SK-N-SH treated with all-trans-retinoic acid at 6 μM for 48 hours (cell line): ENCODE data around the gene BCKDHB.

Experiments used
- ATAC-seq: fragments of 200-7000 bp; cut with Tn5 transposase; 3 replicates; pipeline ENCODE4 v1.9.1; 2020; ENCODE audit warnings: mild to moderate bottlenecking, moderate library complexity
- ARNTL ChIP-seq: fragments of 450-650 bp; formaldehyde crosslinking; IDR thresholded peaks from 2 replicates; pipeline ENCODE4 v1.5.0; 2020; ENCODE audit warnings: low read depth, mild to moderate bottlenecking, moderate library complexity, borderline replicate concordance
- CSDC2 ChIP-seq: fragments of 250-450 bp; sonication (Bioruptor Pico); IDR thresholded peaks from 2 replicates; pipeline ENCODE4 v1.5.0; 2020; ENCODE audit warnings: mild to moderate bottlenecking, moderate library complexity
- CSRNP3 ChIP-seq: fragments of 250-450 bp; sonication (Bioruptor Pico); IDR thresholded peaks from 2 replicates; pipeline ENCODE4 v1.5.1; 2021; ENCODE audit warnings: mild to moderate bottlenecking, moderate library complexity
- ESRRG ChIP-seq: fragments of 250-450 bp; sonication (Bioruptor Pico); IDR thresholded peaks from 2 replicates; pipeline ENCODE4 v1.6.1; 2021; ENCODE audit warnings: mild to moderate bottlenecking
- GLIS3 ChIP-seq: fragments of 250-450 bp; sonication (Bioruptor Pico); IDR thresholded peaks from 2 replicates; pipeline ENCODE4 v1.5.0; 2020; ENCODE audit warnings: mild to moderate bottlenecking, moderate library complexity
- ISL1 ChIP-seq: fragments of 250-450 bp; sonication (Bioruptor Pico); IDR thresholded peaks from 2 replicates; pipeline ENCODE4 v2.1.2; 2022; ENCODE audit warnings: mild to moderate bottlenecking, moderate library complexity
- OSR1 ChIP-seq: fragments of 250-450 bp; sonication (Bioruptor Pico); IDR thresholded peaks from 2 replicates; pipeline ENCODE4 v1.8.0; 2022; ENCODE audit warnings: moderate library complexity, mild to moderate bottlenecking, inconsistent platforms
- PATZ1 ChIP-seq: fragments of 250-450 bp; sonication (Bioruptor Pico); IDR thresholded peaks from 2 replicates; pipeline ENCODE4 v1.8.0; 2020; ENCODE audit warnings: mild to moderate bottlenecking, moderate library complexity, borderline replicate concordance
- POU6F1 ChIP-seq: fragments of 250-450 bp; sonication (Bioruptor Pico); IDR thresholded peaks from 2 replicates; pipeline ENCODE4 v1.8.0; 2021; ENCODE audit warnings: low read depth, mild to moderate bottlenecking, moderate library complexity, borderline replicate concordance
- PPARA ChIP-seq: fragments of 250-450 bp; sonication (Bioruptor Pico); IDR thresholded peaks from 2 replicates; pipeline ENCODE4 v1.5.0; 2020; ENCODE audit warnings: mild to moderate bottlenecking, borderline replicate concordance
- RARB ChIP-seq: fragments of 250-450 bp; sonication (Bioruptor Pico); IDR thresholded peaks from 2 replicates; pipeline ENCODE4 v1.8.0; 2021; ENCODE audit warnings: mild to moderate bottlenecking, moderate library complexity
- SNAI2 ChIP-seq: fragments of 250-450 bp; sonication (Bioruptor Pico); IDR thresholded peaks from 2 replicates; pipeline ENCODE4 v1.5.0; 2020; ENCODE audit warnings: mild to moderate bottlenecking, moderate library complexity
- TCF4 ChIP-seq: fragments of 250-450 bp; sonication (Bioruptor Pico); IDR thresholded peaks from 2 replicates; pipeline ENCODE4 v1.8.0; 2021; ENCODE audit warnings: mild to moderate bottlenecking, moderate library complexity, borderline replicate concordance
- TOX ChIP-seq: fragments of 250-450 bp; sonication (Bioruptor Pico); IDR thresholded peaks from 2 replicates; pipeline ENCODE4 v1.8.0; 2021; ENCODE audit warnings: mild to moderate bottlenecking, moderate library complexity, borderline replicate concordance
- ZC3H10 ChIP-seq: fragments of 250-450 bp; sonication (Bioruptor Pico); IDR thresholded peaks from 2 replicates; pipeline ENCODE4 v1.5.1; 2021; ENCODE audit warnings: mild to moderate bottlenecking, moderate library complexity
- ZFP3 ChIP-seq: fragments of 250-450 bp; sonication (Bioruptor Pico); IDR thresholded peaks from 2 replicates; pipeline ENCODE4 v1.5.0; 2020; ENCODE audit warnings: mild to moderate bottlenecking, moderate library complexity
- ZFP30 ChIP-seq: fragments of 450-650 bp; formaldehyde crosslinking; IDR thresholded peaks from 2 replicates; pipeline ENCODE4 v1.5.0; 2022; ENCODE audit warnings: mild to moderate bottlenecking, moderate library complexity
- ZNF565 ChIP-seq: fragments of 450-650 bp; formaldehyde crosslinking; conservative IDR thresholded peaks from 2 replicates; pipeline ENCODE4 v1.5.0; 2020; ENCODE audit warnings: low read depth, mild to moderate bottlenecking, moderate library complexity
- ZNF70 ChIP-seq: fragments of 450-650 bp; formaldehyde crosslinking; IDR thresholded peaks from 2 replicates; pipeline ENCODE4 v1.5.0; 2020; ENCODE audit warnings: mild to moderate bottlenecking, moderate library complexity
- ZNF8 ChIP-seq: fragments of 450-650 bp; formaldehyde crosslinking; IDR thresholded peaks from 2 replicates; pipeline ENCODE4 v1.5.0; 2020; ENCODE audit warnings: mild to moderate bottlenecking, moderate library complexity
- TF ChIP-seq, protein P1 (sequence below): fragments of 250-450 bp; sonication (Bioruptor Pico); IDR thresholded peaks from 2 replicates; pipeline ENCODE4 v1.5.1; 2020; ENCODE audit warnings: low read depth, mild to moderate bottlenecking, moderate library complexity
- TF ChIP-seq, protein P2 (sequence below): fragments of 250-450 bp; sonication (Bioruptor Pico); IDR thresholded peaks from 2 replicates; pipeline ENCODE4 v1.5.0; 2020; ENCODE audit warnings: mild to moderate bottlenecking, moderate library complexity

Gene BCKDHB

DNA sequence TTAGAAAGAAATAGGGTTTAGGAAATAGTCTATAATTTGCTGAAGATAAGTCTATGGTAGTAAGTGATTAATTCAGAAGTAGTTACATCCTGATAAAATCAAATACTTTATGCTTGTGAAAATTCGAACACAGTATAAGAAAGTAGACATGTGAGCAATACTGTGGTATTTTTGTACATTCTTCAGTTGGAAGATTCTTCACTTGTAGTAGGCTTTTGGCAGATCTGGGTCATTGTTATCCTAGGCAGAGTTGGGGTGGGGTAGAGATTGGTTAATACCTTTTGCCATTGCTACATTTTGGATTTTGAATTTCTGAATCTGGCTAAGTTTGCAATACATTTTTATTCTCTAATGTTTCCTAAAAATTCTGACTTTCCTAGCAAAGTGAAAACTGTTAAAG, 197.5 kb downstream of the BCKDHB start:
- ATAC-seq: peak; percentile 75
- TF ChIP-seq, protein P1, sequence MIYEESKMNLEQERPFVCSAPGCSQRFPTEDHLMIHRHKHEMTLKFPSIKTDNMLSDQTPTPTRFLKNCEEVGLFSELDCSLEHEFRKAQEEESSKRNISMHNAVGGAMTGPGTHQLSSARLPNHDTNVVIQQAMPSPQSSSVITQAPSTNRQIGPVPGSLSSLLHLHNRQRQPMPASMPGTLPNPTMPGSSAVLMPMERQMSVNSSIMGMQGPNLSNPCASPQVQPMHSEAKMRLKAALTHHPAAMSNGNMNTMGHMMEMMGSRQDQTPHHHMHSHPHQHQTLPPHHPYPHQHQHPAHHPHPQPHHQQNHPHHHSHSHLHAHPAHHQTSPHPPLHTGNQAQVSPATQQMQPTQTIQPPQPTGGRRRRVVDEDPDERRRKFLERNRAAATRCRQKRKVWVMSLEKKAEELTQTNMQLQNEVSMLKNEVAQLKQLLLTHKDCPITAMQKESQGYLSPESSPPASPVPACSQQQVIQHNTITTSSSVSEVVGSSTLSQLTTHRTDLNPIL (CRISPR knock-in tag): no peak
- TF ChIP-seq CSDC2 (CRISPR knock-in tag): no peak
- no peak for TF ChIP-seq ESRRG (CRISPR knock-in tag)
- TF ChIP-seq RARB (CRISPR knock-in tag): no peak
- TF ChIP-seq ZNF8 (CRISPR knock-in tag): no peak
- TF ChIP-seq GLIS3 (CRISPR knock-in tag): no peak
- no peak for TF ChIP-seq CSRNP3 (CRISPR knock-in tag)
- TF ChIP-seq ZFP30 (CRISPR knock-in tag): no peak
- no peak for TF ChIP-seq ZNF565 (CRISPR knock-in tag)
- TF ChIP-seq POU6F1: no peak
- TF ChIP-seq TOX: no peak
- TF ChIP-seq ZNF70 (CRISPR knock-in tag): no peak
- no peak for TF ChIP-seq ZC3H10 (CRISPR knock-in tag)
- TF ChIP-seq, protein P2, sequence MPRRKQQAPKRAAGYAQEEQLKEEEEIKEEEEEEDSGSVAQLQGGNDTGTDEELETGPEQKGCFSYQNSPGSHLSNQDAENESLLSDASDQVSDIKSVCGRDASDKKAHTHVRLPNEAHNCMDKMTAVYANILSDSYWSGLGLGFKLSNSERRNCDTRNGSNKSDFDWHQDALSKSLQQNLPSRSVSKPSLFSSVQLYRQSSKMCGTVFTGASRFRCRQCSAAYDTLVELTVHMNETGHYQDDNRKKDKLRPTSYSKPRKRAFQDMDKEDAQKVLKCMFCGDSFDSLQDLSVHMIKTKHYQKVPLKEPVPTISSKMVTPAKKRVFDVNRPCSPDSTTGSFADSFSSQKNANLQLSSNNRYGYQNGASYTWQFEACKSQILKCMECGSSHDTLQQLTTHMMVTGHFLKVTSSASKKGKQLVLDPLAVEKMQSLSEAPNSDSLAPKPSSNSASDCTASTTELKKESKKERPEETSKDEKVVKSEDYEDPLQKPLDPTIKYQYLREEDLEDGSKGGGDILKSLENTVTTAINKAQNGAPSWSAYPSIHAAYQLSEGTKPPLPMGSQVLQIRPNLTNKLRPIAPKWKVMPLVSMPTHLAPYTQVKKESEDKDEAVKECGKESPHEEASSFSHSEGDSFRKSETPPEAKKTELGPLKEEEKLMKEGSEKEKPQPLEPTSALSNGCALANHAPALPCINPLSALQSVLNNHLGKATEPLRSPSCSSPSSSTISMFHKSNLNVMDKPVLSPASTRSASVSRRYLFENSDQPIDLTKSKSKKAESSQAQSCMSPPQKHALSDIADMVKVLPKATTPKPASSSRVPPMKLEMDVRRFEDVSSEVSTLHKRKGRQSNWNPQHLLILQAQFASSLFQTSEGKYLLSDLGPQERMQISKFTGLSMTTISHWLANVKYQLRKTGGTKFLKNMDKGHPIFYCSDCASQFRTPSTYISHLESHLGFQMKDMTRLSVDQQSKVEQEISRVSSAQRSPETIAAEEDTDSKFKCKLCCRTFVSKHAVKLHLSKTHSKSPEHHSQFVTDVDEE (CRISPR knock-in tag): no peak

GRCh38 chr6:80314531-80314930, 208.1 kb downstream of the BCKDHB start:
- TF ChIP-seq ZFP30 (CRISPR knock-in tag): no peak
- TF ChIP-seq TCF4 (CRISPR knock-in tag): no peak
- no peak for TF ChIP-seq RARB (CRISPR knock-in tag)
- TF ChIP-seq ESRRG (CRISPR knock-in tag): no peak
- no peak for TF ChIP-seq GLIS3 (CRISPR knock-in tag)
- TF ChIP-seq, protein P1 (CRISPR knock-in tag): no peak
- no peak for TF ChIP-seq ZFP3 (CRISPR knock-in tag)
- TF ChIP-seq SNAI2: no peak
- TF ChIP-seq ISL1: no peak
- no peak for TF ChIP-seq ZC3H10 (CRISPR knock-in tag)
- TF ChIP-seq POU6F1: no peak
- TF ChIP-seq OSR1: no peak
- no peak for TF ChIP-seq PPARA
- no peak for TF ChIP-seq CSDC2 (CRISPR knock-in tag)
- no peak for TF ChIP-seq ARNTL (CRISPR knock-in tag)
- TF ChIP-seq CSRNP3 (CRISPR knock-in tag): no peak
- no peak for TF ChIP-seq PATZ1
- TF ChIP-seq ZNF8 (CRISPR knock-in tag): no peak
- ATAC-seq: no peak
